Neuronal stem cell (in vitro differentiated cells): Measurements from ENCODE around the gene ANTXR1.

Experiments
- DNase-seq: peaks from one replicate; pipeline ENCODE4 v3.0.0-alpha.2; 2013; ENCODE audit warnings: low spot score
- H2AFZ ChIP-seq: one replicate; pipeline ENCODE4 v1.6.1; 2013; ENCODE audit warnings: mild to moderate bottlenecking, low read length, inconsistent platforms
- H2AK5ac ChIP-seq: 2 replicates; pipeline ENCODE4 v1.6.1; 2013; ENCODE audit warnings: low read depth, mild to moderate bottlenecking, inconsistent platforms, low read length, moderate library complexity, mixed read lengths
- H2BK120ac ChIP-seq: 2 replicates; pipeline ENCODE4 v1.6.1; 2013; ENCODE audit warnings: low read depth, mild to moderate bottlenecking, inconsistent platforms, low read length, moderate library complexity, mixed read lengths
- H2BK12ac ChIP-seq: one replicate; pipeline ENCODE4 v1.6.1; 2013; ENCODE audit warnings: low read length, inconsistent platforms
- H2BK15ac ChIP-seq: 2 replicates; pipeline ENCODE4 v1.6.1; 2013; ENCODE audit warnings: mild to moderate bottlenecking, low read length, inconsistent platforms, mixed read lengths
- H2BK5ac ChIP-seq: one replicate; pipeline ENCODE4 v1.6.1; 2013; ENCODE audit warnings: inconsistent platforms, mild to moderate bottlenecking, low read length, moderate library complexity
- H3K14ac ChIP-seq: one replicate; pipeline ENCODE4 v1.6.1; 2013; ENCODE audit warnings: low read length, inconsistent platforms
- H3K18ac ChIP-seq: 2 replicates; pipeline ENCODE4 v1.6.1; 2013; ENCODE audit warnings: low read length, inconsistent platforms
- H3K23ac ChIP-seq: 2 replicates; pipeline ENCODE4 v1.6.1; 2013; ENCODE audit warnings: low read depth, mild to moderate bottlenecking, mixed read lengths, low read length, inconsistent platforms; ENCODE audit not compliant: poor library complexity
- H3K27ac ChIP-seq: replicated peaks from 3 replicates; pipeline ENCODE4 v1.5.1; 2013; ENCODE audit warnings: low read length, inconsistent platforms
- H3K27me3 ChIP-seq, 3 experiments: 2 replicates each; pipeline ENCODE4 v1.6.1; 2013; ENCODE audit warnings: low read length in 3 of 3, mild to moderate bottlenecking in 2 of 3, inconsistent platforms in 1 of 3, low read depth in 1 of 3, mixed read lengths in 1 of 3, moderate library complexity in 1 of 3; ENCODE audit not compliant: control insufficient read depth in 3 of 3, insufficient read depth in 3 of 3
- H3K36me3 ChIP-seq, 2 donors: replicated peaks in 1 of 2; 2 replicates each; pipeline ENCODE4 v1.6.1; 2013; ENCODE audit warnings: low read length in 2 of 2; ENCODE audit not compliant: control insufficient read depth in 2 of 2, insufficient read depth in 2 of 2
- H3K4ac ChIP-seq: 2 replicates; pipeline ENCODE4 v1.6.1; 2013; ENCODE audit warnings: inconsistent platforms, mild to moderate bottlenecking, low read length, moderate library complexity
- H3K4me1 ChIP-seq, 2 donors: 1 replicate in 1 of 2; 2 replicates in 1 of 2; pipeline ENCODE4 v1.6.1; 2013; ENCODE audit warnings: low read length in 2 of 2, low read depth in 1 of 2; ENCODE audit not compliant: control insufficient read depth in 2 of 2, insufficient read depth in 1 of 2
- H3K4me2 ChIP-seq: one replicate; pipeline ENCODE4 v1.6.1; 2013; ENCODE audit warnings: mild to moderate bottlenecking, low read length, inconsistent platforms; ENCODE audit not compliant: insufficient read depth, poor library complexity, severe bottlenecking
- H3K4me3 ChIP-seq, 2 donors: 2 replicates each; pipeline ENCODE4 v1.5.1; 2013; ENCODE audit warnings: low read length in 2 of 2, mild to moderate bottlenecking in 2 of 2, inconsistent platforms in 1 of 2, moderate library complexity in 1 of 2
- H3K79me1 ChIP-seq: one replicate; pipeline ENCODE4 v1.6.1; 2013; ENCODE audit warnings: low read depth, mild to moderate bottlenecking, inconsistent platforms, low read length, moderate library complexity
- H3K9ac ChIP-seq: one replicate; pipeline ENCODE4 v1.6.1; 2013; ENCODE audit warnings: mild to moderate bottlenecking, low read depth, low read length, inconsistent platforms; ENCODE audit not compliant: poor library complexity
- H3K9me3 ChIP-seq, 2 donors: replicated peaks in 1 of 2; 2 replicates each; pipeline versions ENCODE3 to v1.6.1; 2013; ENCODE audit warnings: low read length in 2 of 2, mild to moderate bottlenecking in 2 of 2, inconsistent platforms in 1 of 2, low read depth in 1 of 2, mixed read lengths in 1 of 2, moderate library complexity in 1 of 2; ENCODE audit not compliant: control insufficient read depth in 2 of 2, insufficient read depth in 1 of 2
- H4K8ac ChIP-seq: one replicate; pipeline ENCODE4 v1.6.1; 2013; ENCODE audit warnings: low read depth, mild to moderate bottlenecking, inconsistent platforms, low read length, moderate library complexity
- H4K91ac ChIP-seq: one replicate; pipeline ENCODE4 v1.6.1; 2013; ENCODE audit warnings: low read length, low read depth, mild to moderate bottlenecking, inconsistent platforms; ENCODE audit not compliant: poor library complexity
- WGBS, 2 donors: extraction: QIAGEN DNeasy Blood & Tissue Kit; methylation state at CpG; one replicate each; pipeline ENCODE4 v1.1.7; 2013; ENCODE audit warnings: missing lambda C conversion rate in 2 of 2, mixed read lengths in 1 of 2; ENCODE audit not compliant: insufficient read length in 2 of 2, insufficient replicate concordance in 1 of 2; ENCODE audit errors: extremely low coverage in 2 of 2; 5-methylcytosine and 5-hydroxymethylcytosine counted together

The ANTXR1 gene

GRCh38 chr2:69084492-69084891 is 71.5 kb downstream of the ANTXR1 start:
- Histone ChIP-seq H3K4me1 (peaks cover 0 to 2% of the 10 kb centered on the region in 2 donors), H3K18ac (no peak overlapping the region), H4K91ac (no peak overlapping the region), H2BK5ac (no peak overlapping the region), H2BK15ac (no peak overlapping the region), H3K27me3 (no peaks in the 10 kb centered on the region), H4K8ac (no peak overlapping the region), H3K4me3 (no peak overlapping the region), H3K9ac (no peak overlapping the region), H3K9me3 (no peaks in the 10 kb centered on the region), H3K79me1 (no peaks in the 10 kb centered on the region), H3K36me3 (peaks cover 3 to 80% of the 10 kb centered on the region in 2 donors), H2BK120ac (no peak overlapping the region), H2AFZ (no peak overlapping the region), H2AK5ac (no peak overlapping the region), H3K23ac (no peak overlapping the region), H3K4me2 (no peak overlapping the region), H2BK12ac (no peak overlapping the region), H3K4ac (no peak overlapping the region), H3K14ac (no peak overlapping the region), H3K27ac (no peak overlapping the region)
- DNase-seq = no peak
- no CpG with 5 or more reads among the region's 4 CpGs for WGBS, 2 donors

- peaks cover 1 to 76% of the 10 kb centered on the region in 2 donors for H3K36me3 ChIP-seq
- H2BK15ac ChIP-seq = no peak overlapping the region
Measured at GRCh38 chr2:69086466-69086865, 73.5 kb downstream of the ANTXR1 start.

GRCh38 chr2:69087211-69087911 is 74.4 kb downstream of the ANTXR1 start:
- Histone ChIP-seq H3K18ac (no peak overlapping the region), H2AFZ (no peak overlapping the region), H3K27me3 (no peaks in the 10 kb centered on the region), H3K9ac (peak overlapping the region; percentile 47), H3K23ac (no peak overlapping the region), H2AK5ac (no peak overlapping the region), H3K4me3 (no peak overlapping the region), H2BK12ac (no peak overlapping the region), H4K8ac (no peak overlapping the region), H3K14ac (no peak overlapping the region), H2BK120ac (no peak overlapping the region), H3K4me1 (peaks cover 0 to 2% of the 10 kb centered on the region in 2 donors), H4K91ac (no peak overlapping the region), H3K4me2 (no peak overlapping the region), H3K27ac (no peak overlapping the region), H3K9me3 (no peaks in the 10 kb centered on the region), H2BK15ac (no peak overlapping the region), H3K36me3 (peaks cover 0 to 76% of the 10 kb centered on the region in 2 donors), H3K4ac (no peak overlapping the region), H2BK5ac (no peak overlapping the region), H3K79me1 (no peaks in the 10 kb centered on the region)
- no CpG with 5 or more reads among the region's 5 CpGs for WGBS, 2 donors
- DNase-seq = no peak

More at GRCh38 chr2:69086466-69086865, 73.5 kb downstream of the ANTXR1 start:
- H3K79me1 ChIP-seq = no peaks in the 10 kb centered on the region
- no peak overlapping the region for H2BK5ac ChIP-seq
- H2BK12ac ChIP-seq = no peak overlapping the region
- H3K4me3 ChIP-seq = no peak overlapping the region
- H3K4me2 ChIP-seq = no peak overlapping the region
- H3K27ac ChIP-seq = no peak overlapping the region
- H3K9me3 ChIP-seq = no peaks in the 10 kb centered on the region
- H3K4me1 ChIP-seq = peaks cover 0 to 2% of the 10 kb centered on the region in 2 donors
- no peak for DNase-seq
- no peak overlapping the region for H3K14ac ChIP-seq
- no peaks in the 10 kb centered on the region for H3K27me3 ChIP-seq
- H2AFZ ChIP-seq = no peak overlapping the region
- H3K18ac ChIP-seq = no peak overlapping the region
- no peak overlapping the region for H3K4ac ChIP-seq
- no peak overlapping the region for H4K91ac ChIP-seq
- no peak overlapping the region for H4K8ac ChIP-seq
- WGBS, 2 donors = no CpG with 5 or more reads among the region's 4 CpGs
- no peak overlapping the region for H3K23ac ChIP-seq
- no peak overlapping the region for H3K9ac ChIP-seq
- H2BK120ac ChIP-seq = no peak overlapping the region
- H2AK5ac ChIP-seq = no peak overlapping the region

- Histone ChIP-seq H3K4me3 (no peak overlapping the region), H3K9ac (peak overlapping the region; percentile 47), H3K27me3 (no peaks in the 10 kb centered on the region), H3K4me2 (no peak overlapping the region), H2BK120ac (no peak overlapping the region), H3K9me3 (no peaks in the 10 kb centered on the region), H3K18ac (no peak overlapping the region), H3K14ac (no peak overlapping the region), H2AK5ac (no peak overlapping the region), H2BK5ac (no peak overlapping the region), H3K36me3 (peaks cover 0 to 76% of the 10 kb centered on the region in 2 donors), H3K4me1 (peaks cover 0 to 2% of the 10 kb centered on the region in 2 donors), H4K91ac (no peak overlapping the region), H3K79me1 (no peaks in the 10 kb centered on the region), H2BK12ac (no peak overlapping the region), H3K23ac (no peak overlapping the region), H4K8ac (no peak overlapping the region), H2AFZ (no peak overlapping the region), H3K27ac (no peak overlapping the region), H2BK15ac (no peak overlapping the region), H3K4ac (no peak overlapping the region)
- no CpG with 5 or more reads among the region's 1 CpG for WGBS, 2 donors
- DNase-seq = no peak
Measured at GRCh38 chr2:69087912-69088240, 74.9 kb downstream of the ANTXR1 start.
